GM12878 (cell line): ENCODE measurements around the gene DNAH9. TPM values are rescaled to one million over a fixed set of nuclear protein-coding genes. Genes with fewer than 3 reads are reported as not detected.

Source experiments
- ATAC-seq: fragments of 200-7000 bp; cut with Tn5 transposase; 3 replicates; pipeline ENCODE4 v1.9.1; 2020; ENCODE audit warnings: mild to moderate bottlenecking, moderate library complexity
- BruUV-seq: library from RNA; stranded (reverse); fragments of 400-500 nt; replicated peaks from 2 replicates; lab custom pipeline; 2021; lab: Mats Ljungman, UMichigan
- CTCF ChIA-PET: fragments of 300-600 bp; sonication (Branson Sonifier 250); formaldehyde crosslinking; extraction: SDS; loops from one replicate; lab custom pipeline; 2021; ENCODE audit warnings: inconsistent platforms; lab: Yijun Ruan, JAX
- POLR2A ChIA-PET: fragments of 350-600 bp; formaldehyde crosslinking; extraction: SDS; loops from one replicate; lab custom pipeline; 2021; ENCODE audit warnings: inconsistent platforms; lab: Charles Lee
- RAD21 ChIA-PET: fragments of 300-600 bp; sonication (Branson Sonifier 250); formaldehyde crosslinking; loops from one replicate; lab custom pipeline; 2023; ENCODE audit warnings: antibody characterized with exemption; ENCODE audit not compliant: unreplicated experiment; lab: Charles Lee
- SMC1A ChIA-PET: fragments of 300-600 bp; sonication (Branson Sonifier 250); formaldehyde crosslinking; loops from one replicate; lab custom pipeline; 2023; ENCODE audit not compliant: unreplicated experiment, uncharacterized antibody; lab: Charles Lee
- DNase-seq: peaks from one replicate; pipeline ENCODE4 v3.0.0-alpha.2; 2011; ENCODE audit warnings: low read depth, low spot score
- FAIRE-seq: peaks from 3 replicates; lab custom pipeline; 2011; peaks lifted over from hg19 to GRCh38; lab: Jason Lieb, UNC
- H2AFZ ChIP-seq: 2 replicates; pipeline ENCODE4 v1.6.0; 2011; ENCODE audit warnings: low read depth, low read length, control low read depth; ENCODE audit not compliant: control insufficient read depth
- H3K27ac ChIP-seq: 2 replicates; pipeline ENCODE4 v1.5.1; 2011; ENCODE audit warnings: control low read depth; ENCODE audit not compliant: control insufficient read depth, insufficient read depth
- H3K27me3 ChIP-seq, 2 experiments: replicated peaks in 1 of 2; 2 replicates each; pipeline versions ENCODE4 v1.6.0 to v1.6.1; 2011; ENCODE audit warnings: low read length in 1 of 2; ENCODE audit not compliant: control insufficient read depth in 2 of 2, insufficient read depth in 2 of 2
- H3K36me3 ChIP-seq, 2 experiments: 2 replicates each; pipeline ENCODE4 v1.5.1; 2011; ENCODE audit warnings: low read length in 1 of 2; ENCODE audit not compliant: control insufficient read depth in 2 of 2, insufficient read depth in 2 of 2
- H3K4me1 ChIP-seq: 2 replicates; pipeline ENCODE4 v1.6.1; 2011; ENCODE audit warnings: mild to moderate bottlenecking, low read length, moderate library complexity, mixed read lengths; ENCODE audit not compliant: control insufficient read depth, insufficient read depth
- H3K4me2 ChIP-seq: 2 replicates; pipeline ENCODE4 v1.6.0; 2011; ENCODE audit warnings: control low read depth; ENCODE audit not compliant: control insufficient read depth, insufficient read depth
- H3K4me3 ChIP-seq: fragments of 200-600 bp; sonication (generic); 2 replicates; pipeline ENCODE4 v1.5.1; 2016
- H3K79me2 ChIP-seq: 2 replicates; pipeline ENCODE4 v1.6.0; 2011; ENCODE audit warnings: low read length; ENCODE audit not compliant: control insufficient read depth, insufficient read depth
- H3K9ac ChIP-seq: 2 replicates; pipeline ENCODE4 v1.8.0; 2011; ENCODE audit warnings: low read length, control low read depth, mixed read lengths; ENCODE audit not compliant: control insufficient read depth, insufficient read depth
- H3K9me3 ChIP-seq: replicated peaks from 3 replicates; pipeline ENCODE4 v1.5.1; 2011; ENCODE audit warnings: mild to moderate bottlenecking, low read length; ENCODE audit not compliant: control insufficient read depth, insufficient read depth
- H4K20me1 ChIP-seq: 2 replicates; pipeline ENCODE4 v1.6.0; 2011; ENCODE audit not compliant: control insufficient read depth, insufficient read depth
- ATF7 ChIP-seq: fragments of 450-650 bp; IDR thresholded peaks from 2 replicates; pipeline ENCODE4 v1.6.1; 2016; ENCODE audit warnings: low read depth, mild to moderate bottlenecking
- CBX3 ChIP-seq: fragments of 200-600 bp; sonication (generic); IDR thresholded peaks from 2 replicates; pipeline ENCODE4 v1.6.1; 2016; ENCODE audit warnings: low read depth, borderline replicate concordance
- CREM ChIP-seq: IDR thresholded peaks from 2 replicates; pipeline ENCODE4 v1.6.1; 2014; ENCODE audit warnings: antibody characterized with exemption, low read depth
- HDGF ChIP-seq: fragments of 450-650 bp; IDR thresholded peaks from 2 replicates; pipeline ENCODE4 v1.6.1; 2016; ENCODE audit warnings: antibody characterized with exemption
- IKZF2 ChIP-seq, 2 experiments: fragments of 450-650 bp; IDR thresholded peaks; 2 replicates each; pipeline ENCODE4 v1.6.1; 2017; ENCODE audit warnings: mild to moderate bottlenecking in 2 of 2, moderate library complexity in 2 of 2
- MEF2A ChIP-seq: IDR thresholded peaks from 2 replicates; pipeline ENCODE4 v1.6.1; 2011; ENCODE audit warnings: low read depth, mild to moderate bottlenecking, low read length, moderate library complexity; ENCODE audit not compliant: insufficient read depth
- MYB ChIP-seq: fragments of 150-350 bp; IDR thresholded peaks from 2 replicates; pipeline ENCODE4 v1.6.1; 2014; ENCODE audit warnings: mild to moderate bottlenecking, low read depth, low read length, borderline replicate concordance
- NR2C2 ChIP-seq: IDR thresholded peaks from 2 replicates; pipeline ENCODE4 v1.6.1; 2011; ENCODE audit warnings: borderline replicate concordance, low read depth; ENCODE audit not compliant: control insufficient read depth, insufficient read length
- STAT3 ChIP-seq: IDR thresholded peaks from 2 replicates; pipeline ENCODE4 v1.6.1; 2011; ENCODE audit warnings: low read depth, low read length, improper control_type of control experiment
- ZNF274 ChIP-seq: IDR thresholded peaks from one replicate; pipeline ENCODE4 v1.8.0; 2011; ENCODE audit not compliant: insufficient read length, insufficient read depth
- ZSCAN29 ChIP-seq: fragments of 450-650 bp; IDR thresholded peaks from 2 replicates; pipeline ENCODE4 v1.6.1; 2017; ENCODE audit warnings: mild to moderate bottlenecking, moderate library complexity
- WGBS: methylation state at CpG from one replicate; pipeline ENCODE4 v1.1.6; 2016; ENCODE audit warnings: low lambda C conversion rate; ENCODE audit not compliant: insufficient replicate concordance, insufficient coverage; ENCODE audit errors: missing lambda C conversion rate; 5-methylcytosine and 5-hydroxymethylcytosine counted together
- in situ Hi-C: fragments of 300-500 bp; cut with MboI; formaldehyde crosslinking; loops from 9 replicates; pipeline ENCODE4 v1.14.3; 2018; ENCODE audit warnings: mixed read lengths
- intact Hi-C: fragments of 100-400 bp; cut with micrococcal nuclease; formaldehyde crosslinking; loops from one replicate; pipeline ENCODE4 v1.14.2; 2022; ENCODE audit not compliant: unreplicated experiment
- polyA plus RNA-seq, 11 experiments: library from polyadenylated mRNA; depleted of rRNA in 4 of 11; unstranded in 6 of 11; stranded (reverse) in 5 of 11; fragments of >200 nt; fragmentation: Nextera tagmentation in 4 of 11; fragmentation: Illumina TruSeq in 1 of 11; extraction: Ambion mirVana in 4 of 11; extraction: Trizol in 1 of 11; gene quantifications; 1 replicate in 1 of 11; 2 replicates in 10 of 11; pipeline versions ENCODE4 v1.2.1 to v1.2.3, GENCODE V29; 2011 to 2016; ENCODE audit warnings: inconsistent platforms in 2 of 11, missing spikeins in 2 of 11, low read depth in 1 of 11
- total RNA-seq, 4 experiments: library from RNA; depleted of rRNA in 3 of 4; stranded (reverse); fragments of >200 nt in 3 of 4; fragmentation: Illumina TruSeq in 1 of 4; extraction: Trizol in 1 of 4; gene quantifications; 2 replicates each; pipeline versions ENCODE4 v1.2.1 to v1.2.3, GENCODE V29; 2013 to 2021
- TF ChIP-seq, protein P1 (sequence below): IDR thresholded peaks from 2 replicates; pipeline ENCODE4 v1.6.1; 2011; ENCODE audit warnings: mild to moderate bottlenecking, low read depth, low read length, moderate library complexity; ENCODE audit not compliant: insufficient replicate concordance
- TF ChIP-seq, protein P2 (sequence below): fragments of 450-650 bp; formaldehyde crosslinking; IDR thresholded peaks from 2 replicates; pipeline ENCODE4 v1.4.0; 2020; ENCODE audit warnings: mild to moderate bottlenecking, moderate library complexity

The DNAH9 gene
- total and polyA plus RNA-seq, 10 of the 15 experiments (the other 5 are each of a cell fraction or from before 2014, with no cell fraction given) = 0.10 to 0.40 (median 0.19) TPM; not detected in 7

DNA sequence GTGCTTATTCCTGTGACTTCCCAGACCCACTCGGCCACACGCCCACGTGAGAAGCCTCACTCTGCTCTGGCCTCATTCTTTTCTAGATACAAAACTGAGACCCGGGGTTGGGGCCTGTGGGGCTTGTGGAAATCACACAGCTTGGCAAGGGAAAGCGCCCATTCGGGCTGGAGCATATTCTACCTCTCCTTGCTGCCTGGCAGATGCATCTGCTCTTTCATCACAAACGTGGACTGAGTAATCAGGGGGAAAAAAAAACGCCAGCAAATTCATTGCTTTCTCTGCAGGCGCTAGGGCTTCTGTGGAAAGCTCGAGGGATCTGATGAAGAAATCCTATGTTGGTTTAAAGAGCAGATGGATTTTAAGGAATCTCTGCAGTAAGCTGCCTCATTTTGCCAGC lies 44.4 kb downstream of the DNAH9 start:
- 11% methylated on average over 10 of the region's 10 CpGs for WGBS
- ChIA-PET CTCF (no interaction called here), POLR2A (no interaction called here)

More for the DNA sequence above, 44.4 kb downstream of the DNAH9 start:
- no peak for DNase-seq
- Histone ChIP-seq H3K36me3 (no peaks in the 10 kb centered on the region), H3K9ac (no peak overlapping the region), H3K4me3 (no peak overlapping the region), H3K4me2 (no peak overlapping the region), H3K9me3 (no peaks in the 10 kb centered on the region; the same call in 2 of the 3 replicates), H3K27me3 (no peaks in the 10 kb centered on the region), H2AFZ (no peak overlapping the region), H3K79me2 (no peaks in the 10 kb centered on the region), H3K27ac (no peak overlapping the region), H3K4me1 (no peaks in the 10 kb centered on the region), H4K20me1 (no peaks in the 10 kb centered on the region)
- TF ChIP-seq HDGF = no peak
- TF ChIP-seq ZNF274 = no peak
- TF ChIP-seq, protein P1, sequence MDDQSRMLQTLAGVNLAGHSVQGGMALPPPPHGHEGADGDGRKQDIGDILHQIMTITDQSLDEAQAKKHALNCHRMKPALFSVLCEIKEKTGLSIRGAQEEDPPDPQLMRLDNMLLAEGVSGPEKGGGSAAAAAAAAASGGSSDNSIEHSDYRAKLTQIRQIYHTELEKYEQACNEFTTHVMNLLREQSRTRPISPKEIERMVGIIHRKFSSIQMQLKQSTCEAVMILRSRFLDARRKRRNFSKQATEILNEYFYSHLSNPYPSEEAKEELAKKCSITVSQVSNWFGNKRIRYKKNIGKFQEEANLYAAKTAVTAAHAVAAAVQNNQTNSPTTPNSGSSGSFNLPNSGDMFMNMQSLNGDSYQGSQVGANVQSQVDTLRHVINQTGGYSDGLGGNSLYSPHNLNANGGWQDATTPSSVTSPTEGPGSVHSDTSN = no peak
- TF ChIP-seq STAT3 = no peak
- TF ChIP-seq MYB = no peak
- TF ChIP-seq CREM = no peak
- TF ChIP-seq, protein P2, sequence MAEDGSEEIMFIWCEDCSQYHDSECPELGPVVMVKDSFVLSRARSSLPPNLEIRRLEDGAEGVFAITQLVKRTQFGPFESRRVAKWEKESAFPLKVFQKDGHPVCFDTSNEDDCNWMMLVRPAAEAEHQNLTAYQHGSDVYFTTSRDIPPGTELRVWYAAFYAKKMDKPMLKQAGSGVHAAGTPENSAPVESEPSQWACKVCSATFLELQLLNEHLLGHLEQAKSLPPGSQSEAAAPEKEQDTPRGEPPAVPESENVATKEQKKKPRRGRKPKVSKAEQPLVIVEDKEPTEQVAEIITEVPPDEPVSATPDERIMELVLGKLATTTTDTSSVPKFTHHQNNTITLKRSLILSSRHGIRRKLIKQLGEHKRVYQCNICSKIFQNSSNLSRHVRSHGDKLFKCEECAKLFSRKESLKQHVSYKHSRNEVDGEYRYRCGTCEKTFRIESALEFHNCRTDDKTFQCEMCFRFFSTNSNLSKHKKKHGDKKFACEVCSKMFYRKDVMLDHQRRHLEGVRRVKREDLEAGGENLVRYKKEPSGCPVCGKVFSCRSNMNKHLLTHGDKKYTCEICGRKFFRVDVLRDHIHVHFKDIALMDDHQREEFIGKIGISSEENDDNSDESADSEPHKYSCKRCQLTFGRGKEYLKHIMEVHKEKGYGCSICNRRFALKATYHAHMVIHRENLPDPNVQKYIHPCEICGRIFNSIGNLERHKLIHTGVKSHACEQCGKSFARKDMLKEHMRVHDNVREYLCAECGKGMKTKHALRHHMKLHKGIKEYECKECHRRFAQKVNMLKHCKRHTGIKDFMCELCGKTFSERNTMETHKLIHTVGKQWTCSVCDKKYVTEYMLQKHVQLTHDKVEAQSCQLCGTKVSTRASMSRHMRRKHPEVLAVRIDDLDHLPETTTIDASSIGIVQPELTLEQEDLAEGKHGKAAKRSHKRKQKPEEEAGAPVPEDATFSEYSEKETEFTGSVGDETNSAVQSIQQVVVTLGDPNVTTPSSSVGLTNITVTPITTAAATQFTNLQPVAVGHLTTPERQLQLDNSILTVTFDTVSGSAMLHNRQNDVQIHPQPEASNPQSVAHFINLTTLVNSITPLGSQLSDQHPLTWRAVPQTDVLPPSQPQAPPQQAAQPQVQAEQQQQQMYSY = no peak
- TF ChIP-seq NR2C2 = no peak
- no peak for TF ChIP-seq IKZF2 (IDR thresholded peaks at IDR 0.05)
- TF ChIP-seq MEF2A = no peak
- no peak for TF ChIP-seq ZSCAN29
- no peak for TF ChIP-seq CBX3
- no peak for TF ChIP-seq ATF7
- SMC1A ChIA-PET = no interaction called here
- RAD21 ChIA-PET = no interaction called here
- intact Hi-C loops (no loop called here), in situ Hi-C loops (loop anchor here (25.0 kb wide), 2 partner anchors 755 to 1005 kb away; no protein-coding TSS in a partner anchor)
- BruUV-seq = no TSS peak
- ATAC-seq = no peak
- no peak for FAIRE-seq
